Thyroid gland (tissue), 4 donors: ENCODE results near the gene ZMYM3. TPM values are rescaled to one million over a fixed set of nuclear protein-coding genes. Genes with fewer than 3 reads are reported as not detected.
A peak's percentile ranks its signal among the peaks of the same experiment; 100 is the strongest.

Experiments used
- DNase-seq, 2 donors: peaks; one replicate each; pipeline ENCODE4 v3.0.0-alpha.2; 2019
- H3K27ac ChIP-seq, 3 donors: fragments of 200-600 bp; sonication (generic); 1 replicate in 2 of 3; 2 replicates in 1 of 3; pipeline ENCODE4 v1.5.1; 2016 to 2019; ENCODE audit warnings: mild to moderate bottlenecking in 1 of 3, moderate library complexity in 1 of 3
- H3K27me3 ChIP-seq: fragments of 200-600 bp; sonication (generic); one replicate; pipeline ENCODE4 v1.5.1; 2019
- H3K36me3 ChIP-seq, 2 donors: fragments of 200-600 bp; sonication (generic); one replicate each; pipeline ENCODE4 v1.5.1; 2016 to 2019
- H3K4me1 ChIP-seq, 2 donors: fragments of 200-600 bp; sonication (generic); one replicate each; pipeline ENCODE4 v1.5.1; 2017 to 2019
- H3K4me3 ChIP-seq, 3 donors: fragments of 200-600 bp; sonication (generic); replicated peaks in 1 of 3; 1 replicate in 2 of 3; 2 replicates in 1 of 3; pipeline ENCODE4 v1.5.1; 2016; ENCODE audit warnings: mild to moderate bottlenecking in 1 of 3
- H3K9me3 ChIP-seq: fragments of 200-600 bp; sonication (generic); one replicate; pipeline ENCODE4 v1.5.1; 2017
- POLR2A ChIP-seq, 2 donors: fragments of 450-650 bp; IDR thresholded peaks; one replicate each; pipeline ENCODE4 v1.6.1; 2017; ENCODE audit warnings: antibody characterized with exemption in 2 of 2, mild to moderate bottlenecking in 2 of 2, moderate library complexity in 1 of 2
- WGBS, 2 donors: methylation state at CpG; one replicate each; pipeline ENCODE4 v1.1.5; 2017; 5-methylcytosine and 5-hydroxymethylcytosine counted together
- intact Hi-C: fragments of 100-400 bp; cut with DNase I; formaldehyde crosslinking; loops from one replicate; pipeline ENCODE4 v1.15.1; 2023
- total RNA-seq, 4 donors: library from RNA; depleted of rRNA; stranded (reverse); fragments of >200 nt; gene quantifications; one replicate each; pipeline ENCODE4 v1.2.3, GENCODE V29; 2016
- TF ChIP-seq, protein P1 (sequence below), 6 experiments: fragments of 200-600 bp in 3 of 6; fragments of 450-650 bp in 3 of 6; sonication (generic) in 3 of 6; IDR thresholded peaks; one replicate each; pipeline ENCODE4 v1.5.1; 2016 to 2019; ENCODE audit warnings: antibody characterized with exemption in 6 of 6, mild to moderate bottlenecking in 2 of 6, inconsistent platforms in 1 of 6, moderate library complexity in 1 of 6

Gene ZMYM3
- total RNA-seq, 4 donors from 2014 or later: 17.7 to 27.4 (median 20.5) TPM

DNA sequence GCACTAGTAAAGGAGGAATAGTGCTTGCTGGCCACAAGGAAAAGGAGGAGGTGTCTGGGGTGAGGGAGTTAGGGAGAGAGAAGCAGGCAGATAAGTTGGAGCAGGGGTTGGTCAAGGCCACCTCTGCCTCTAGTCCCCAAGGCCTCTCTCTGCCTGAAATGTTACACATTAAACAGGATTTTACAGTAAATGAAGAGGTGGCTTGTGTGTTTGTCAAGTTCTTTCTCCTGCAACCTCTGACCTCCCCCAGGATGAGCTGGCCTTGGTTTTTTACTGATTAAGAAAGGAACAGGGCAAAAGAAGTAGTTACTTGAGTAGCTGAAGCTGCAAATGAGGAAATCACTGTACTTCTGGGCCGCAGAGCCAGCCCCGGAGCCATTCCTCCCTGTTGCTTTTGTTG, 28.9 kb downstream of the ZMYM3 start:
- Histone ChIP-seq H3K27ac (no peak overlapping the region), H3K4me3 (no peak overlapping the region), H3K36me3 (no peaks in the 10 kb centered on the region), H3K27me3 (no peaks in the 10 kb centered on the region), H3K9me3 (no peaks in the 10 kb centered on the region), H3K4me1 (peaks cover 0 to 8% of the 10 kb centered on the region in 2 donors)
- intact Hi-C loops: no loop called here
- no peak for TF ChIP-seq POLR2A (IDR thresholded peaks at IDR 0.05)
- TF ChIP-seq, protein P1, sequence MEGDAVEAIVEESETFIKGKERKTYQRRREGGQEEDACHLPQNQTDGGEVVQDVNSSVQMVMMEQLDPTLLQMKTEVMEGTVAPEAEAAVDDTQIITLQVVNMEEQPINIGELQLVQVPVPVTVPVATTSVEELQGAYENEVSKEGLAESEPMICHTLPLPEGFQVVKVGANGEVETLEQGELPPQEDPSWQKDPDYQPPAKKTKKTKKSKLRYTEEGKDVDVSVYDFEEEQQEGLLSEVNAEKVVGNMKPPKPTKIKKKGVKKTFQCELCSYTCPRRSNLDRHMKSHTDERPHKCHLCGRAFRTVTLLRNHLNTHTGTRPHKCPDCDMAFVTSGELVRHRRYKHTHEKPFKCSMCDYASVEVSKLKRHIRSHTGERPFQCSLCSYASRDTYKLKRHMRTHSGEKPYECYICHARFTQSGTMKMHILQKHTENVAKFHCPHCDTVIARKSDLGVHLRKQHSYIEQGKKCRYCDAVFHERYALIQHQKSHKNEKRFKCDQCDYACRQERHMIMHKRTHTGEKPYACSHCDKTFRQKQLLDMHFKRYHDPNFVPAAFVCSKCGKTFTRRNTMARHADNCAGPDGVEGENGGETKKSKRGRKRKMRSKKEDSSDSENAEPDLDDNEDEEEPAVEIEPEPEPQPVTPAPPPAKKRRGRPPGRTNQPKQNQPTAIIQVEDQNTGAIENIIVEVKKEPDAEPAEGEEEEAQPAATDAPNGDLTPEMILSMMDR (IDR thresholded peaks at IDR 0.05): no peak
- no peak for DNase-seq
- 74 to 85% methylated on average over 2 of the region's 2 CpGs for WGBS, 2 donors

DNA sequence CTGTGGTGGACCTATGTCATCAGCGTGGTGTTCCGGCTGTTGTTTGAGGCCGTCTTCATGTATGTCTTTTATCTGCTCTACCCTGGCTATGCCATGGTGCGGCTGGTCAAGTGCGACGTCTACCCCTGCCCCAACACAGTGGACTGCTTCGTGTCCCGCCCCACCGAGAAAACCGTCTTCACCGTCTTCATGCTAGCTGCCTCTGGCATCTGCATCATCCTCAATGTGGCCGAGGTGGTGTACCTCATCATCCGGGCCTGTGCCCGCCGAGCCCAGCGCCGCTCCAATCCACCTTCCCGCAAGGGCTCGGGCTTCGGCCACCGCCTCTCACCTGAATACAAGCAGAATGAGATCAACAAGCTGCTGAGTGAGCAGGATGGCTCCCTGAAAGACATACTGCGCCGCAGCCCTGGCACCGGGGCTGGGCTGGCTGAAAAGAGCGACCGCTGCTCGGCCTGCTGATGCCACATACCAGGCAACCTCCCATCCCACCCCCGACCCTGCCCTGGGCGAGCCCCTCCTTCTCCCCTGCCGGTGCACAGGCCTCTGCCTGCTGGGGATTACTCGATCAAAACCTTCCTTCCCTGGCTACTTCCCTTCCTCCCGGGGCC, 29.7 kb downstream of the ZMYM3 start:
- WGBS, 2 donors: 89 to 97% methylated on average over 12 of the region's 32 CpGs
- intact Hi-C loops: no loop called here
- no peak for DNase-seq
- Histone ChIP-seq H3K4me3 (no peak overlapping the region), H3K4me1 (peaks cover 0 to 8% of the 10 kb centered on the region in 2 donors), H3K27ac (no peak overlapping the region), H3K27me3 (no peaks in the 10 kb centered on the region), H3K9me3 (no peaks in the 10 kb centered on the region), H3K36me3 (no peaks in the 10 kb centered on the region)
- TF ChIP-seq, protein P1 (IDR thresholded peaks at IDR 0.05): no peak
- TF ChIP-seq POLR2A (IDR thresholded peaks at IDR 0.05): no peak

DNA sequence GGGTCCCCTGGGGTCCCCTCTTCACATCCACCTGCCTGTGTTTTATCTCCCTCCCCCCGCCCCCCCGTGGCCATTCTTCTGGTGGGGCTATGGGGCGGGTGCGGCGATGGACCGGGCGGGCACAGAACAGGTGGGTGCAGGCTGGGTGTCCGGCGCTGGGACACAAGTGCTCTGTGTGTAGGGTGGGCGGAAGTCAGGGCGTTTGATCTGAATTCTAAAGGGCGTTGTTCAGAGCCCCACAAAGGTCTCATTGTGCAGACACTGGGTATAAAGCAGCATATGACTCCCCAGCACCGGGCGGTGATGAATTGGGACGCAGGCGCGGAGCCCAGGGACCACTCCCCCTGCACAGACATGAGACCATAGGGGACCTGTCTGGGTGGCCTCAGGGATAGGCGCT, 31.0 kb downstream of the ZMYM3 start, which contains the start of gene GJB1:
Gene GJB1, plus strand, starts transcription at position 296 of the 400 bp plus-strand sequence. CDS start 484 bp downstream, outside the sequence.
- no peaks in the 10 kb centered on the region for H3K9me3 ChIP-seq
- H3K27me3 ChIP-seq: no peaks in the 10 kb centered on the region
- no peak within 1 kb of the TSS for H3K27ac ChIP-seq
- TF ChIP-seq, protein P1 (IDR thresholded peaks at IDR 0.05): no peak
- no peak for TF ChIP-seq POLR2A (IDR thresholded peaks at IDR 0.05)
- peaks cover 0 to 4% of the 10 kb centered on the region in 2 donors for H3K4me1 ChIP-seq
- WGBS, 2 donors: 75 to 89% methylated on average over 11 to 16 of the region's 18 CpGs
- no peak within 1 kb of the TSS for H3K4me3 ChIP-seq
- no peak for DNase-seq
- no peaks in the 10 kb centered on the region for H3K36me3 ChIP-seq
- intact Hi-C loops: no loop called here

GRCh38 chrX:71221145-71221544, 32.8 kb downstream of the ZMYM3 start:
- H3K4me1 ChIP-seq: peaks cover 0 to 13% of the 10 kb centered on the region in 2 donors
- H3K9me3 ChIP-seq: no peaks in the 10 kb centered on the region
- no peaks in the 10 kb centered on the region for H3K27me3 ChIP-seq
- intact Hi-C loops: no loop called here
- H3K27ac ChIP-seq: no peak overlapping the region
- H3K4me3 ChIP-seq: no peak overlapping the region
- TF ChIP-seq POLR2A (IDR thresholded peaks at IDR 0.05): no peak
- TF ChIP-seq, protein P1 (IDR thresholded peaks at IDR 0.05): no peak
- WGBS, 2 donors: 100% methylated on average over 1 of the region's 1 CpG
- no peak for DNase-seq
- H3K36me3 ChIP-seq: no peaks in the 10 kb centered on the region

GRCh38 chrX:71217298-71217697, 36.6 kb downstream of the ZMYM3 start:
- intact Hi-C loops: no loop called here
- Histone ChIP-seq H3K4me1 (peaks cover 0 to 14% of the 10 kb centered on the region in 2 donors), H3K27ac (no peak overlapping the region), H3K36me3 (no peaks in the 10 kb centered on the region), H3K9me3 (no peaks in the 10 kb centered on the region), H3K27me3 (no peaks in the 10 kb centered on the region), H3K4me3 (no peak overlapping the region)
- DNase-seq: peak; percentile 27 to 44
- TF ChIP-seq, protein P1 (IDR thresholded peaks at IDR 0.05): no peak
- TF ChIP-seq POLR2A (IDR thresholded peaks at IDR 0.05): no peak
- WGBS, 2 donors: 33 to 35% methylated on average over 2 to 6 of the region's 6 CpGs
